SH-SY5Y (cell line): ENCODE data around the gene UFD1.

Experiments used
- GATA2 ChIP-seq: IDR thresholded peaks from 2 replicates; pipeline ENCODE4 v1.6.1; 2011; ENCODE audit warnings: mild to moderate bottlenecking, low read depth, low read length
- GATA3 ChIP-seq: IDR thresholded peaks from 2 replicates; pipeline ENCODE4 v1.6.1; 2011; ENCODE audit warnings: low read depth, mild to moderate bottlenecking, low read length, moderate library complexity

DNA sequence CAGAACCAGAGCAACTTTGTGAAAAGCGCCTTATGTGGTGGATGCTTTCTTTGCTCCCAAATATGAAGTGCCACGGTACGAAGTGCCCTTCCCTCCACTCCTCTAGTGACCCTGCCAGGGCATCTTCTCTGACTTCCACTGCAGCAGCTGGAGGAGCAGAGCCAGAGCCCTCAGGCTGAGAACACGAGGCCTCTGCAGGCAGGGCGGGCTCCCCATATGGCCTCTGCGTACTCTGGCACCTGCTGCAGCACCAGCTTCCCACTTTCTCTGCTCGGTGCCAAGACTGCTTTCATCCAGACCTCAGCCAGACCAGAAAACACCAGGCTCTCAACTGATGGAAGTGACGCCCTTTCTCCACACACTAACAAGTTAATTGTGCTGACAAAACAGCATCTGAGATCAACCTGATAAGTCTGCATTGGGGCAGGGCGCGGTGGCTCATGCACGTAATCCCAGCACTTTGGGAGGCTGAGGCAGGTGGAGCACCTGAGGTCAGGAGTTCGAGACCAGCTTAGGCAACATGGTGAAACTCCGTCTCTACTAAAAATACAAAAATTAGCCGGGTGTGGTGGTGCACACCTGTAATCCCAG, 12.8 kb downstream of the UFD1 start:
- TF ChIP-seq GATA2 (no peak), GATA3 (no peak)
